CD4-positive, alpha-beta T cell treated with Interferon gamma for 1 hour (primary cell): ENCODE measurements around the gene ALDH1B1.
"Not testable (repeated sequence)": the region's sequence is repeated elsewhere in the genome, so short reads cannot be mapped to it uniquely, and the experiment has no call there.

ENCODE experiments used
- DNase-seq: peaks from one replicate; pipeline ENCODE4 v3.0.0-alpha.2; 2020

ALDH1B1 gene

DNA sequence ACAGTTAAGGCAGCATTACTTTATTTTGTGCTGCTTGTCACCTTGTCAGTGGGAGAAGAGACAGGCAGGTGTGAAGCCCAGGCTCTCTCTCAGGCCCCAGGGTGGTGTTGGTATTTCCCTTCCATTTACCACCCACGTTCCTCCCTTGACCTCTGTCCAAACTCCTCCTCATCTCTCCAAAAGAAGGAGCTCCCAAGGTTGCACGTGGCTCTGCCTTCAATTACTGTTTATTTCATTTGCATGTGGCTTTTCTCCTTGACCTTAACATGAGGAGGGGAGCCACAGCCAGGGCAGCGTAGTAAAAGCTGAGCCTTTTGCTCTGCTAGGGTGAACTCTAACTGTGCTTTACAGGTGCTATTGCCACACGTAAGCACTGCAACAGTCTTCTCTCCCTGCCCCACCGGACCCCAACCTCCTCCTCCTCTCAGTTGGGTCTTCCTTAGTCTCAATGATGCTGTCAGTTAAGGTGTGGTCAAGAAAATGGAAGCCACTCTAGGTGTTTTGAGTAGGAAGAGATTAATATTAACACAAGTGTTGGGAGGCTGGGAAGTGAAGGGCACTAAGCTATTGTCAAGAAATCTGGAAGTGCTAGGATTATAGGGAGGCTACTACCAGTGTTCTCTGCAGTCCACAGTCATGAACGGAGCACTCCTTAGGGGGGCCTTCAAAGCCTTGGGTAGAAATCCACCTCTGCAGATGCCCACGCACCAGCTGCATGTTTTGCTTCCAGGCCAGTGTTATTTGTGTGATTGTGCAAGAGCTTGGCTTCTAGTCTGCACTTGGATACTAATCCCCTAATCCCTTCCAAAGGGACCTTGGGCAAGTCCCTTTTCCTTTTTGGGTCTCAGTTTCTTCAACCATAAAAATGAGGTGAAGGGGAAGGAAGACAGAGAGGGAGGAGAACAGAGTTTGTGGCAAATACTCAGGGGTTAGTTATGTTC, 3.9 kb upstream of the ALDH1B1 start:
- no peak for DNase-seq

DNA sequence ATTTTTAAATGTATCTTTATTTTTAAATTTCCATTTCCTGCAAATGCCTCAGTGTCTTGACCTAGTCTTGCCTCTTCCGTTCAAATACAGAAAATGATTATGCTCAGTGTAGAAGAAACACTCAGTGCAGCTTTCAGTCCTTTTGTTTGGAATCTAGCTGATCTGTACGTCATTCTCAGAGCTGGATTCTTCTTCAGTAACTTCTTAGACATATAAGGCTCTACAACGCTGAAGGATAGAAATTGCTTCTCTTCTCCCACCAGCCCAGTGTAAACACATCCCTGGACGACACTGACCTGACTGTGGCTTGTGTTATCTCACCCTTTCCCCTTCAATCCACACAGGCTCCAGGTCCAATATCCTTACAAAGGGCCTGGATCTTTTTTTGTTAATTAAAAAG, 3.2 kb upstream of the ALDH1B1 start:
- DNase-seq = no peak

DNA sequence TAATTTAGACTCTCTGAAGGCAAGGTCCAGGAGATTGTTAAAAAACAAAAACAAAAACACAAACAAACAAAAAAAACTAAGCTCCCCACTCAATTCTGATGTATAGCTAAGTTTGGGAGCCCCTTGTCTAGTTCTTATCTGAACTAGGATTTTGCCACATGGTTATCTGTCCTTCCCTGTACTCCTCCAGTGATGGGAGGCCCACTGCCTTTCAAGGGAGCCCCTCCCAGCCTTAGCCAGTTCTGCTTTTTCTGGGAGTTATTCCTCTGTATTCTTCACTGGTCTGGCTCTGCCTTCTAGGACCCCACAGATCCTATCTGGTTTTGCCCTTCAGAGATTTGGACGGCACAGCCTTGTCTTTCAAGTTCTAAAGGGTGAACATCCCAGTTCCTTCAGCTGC, 2.1 kb upstream of the ALDH1B1 start:
- no peak for DNase-seq

DNA sequence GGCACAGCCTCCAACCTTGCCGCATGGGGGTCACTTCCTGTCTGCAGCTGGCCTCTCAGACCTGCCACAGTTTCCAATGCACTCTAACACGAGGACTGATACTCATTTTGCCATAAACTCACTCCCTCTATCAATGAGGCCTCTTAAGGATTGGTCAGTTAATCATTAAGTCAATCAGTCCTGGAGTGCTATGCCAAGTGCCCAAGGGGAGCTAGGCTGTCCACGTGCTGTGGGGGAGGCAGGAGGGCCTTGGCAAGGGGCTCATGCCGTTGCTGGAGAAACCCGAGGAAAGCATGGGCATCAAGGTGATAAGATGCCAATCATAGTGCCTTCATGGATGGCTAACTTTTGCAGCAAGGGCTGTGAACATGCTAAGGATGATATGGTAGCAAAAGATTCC, 1.7 kb upstream of the ALDH1B1 start:
- no peak for DNase-seq

DNA sequence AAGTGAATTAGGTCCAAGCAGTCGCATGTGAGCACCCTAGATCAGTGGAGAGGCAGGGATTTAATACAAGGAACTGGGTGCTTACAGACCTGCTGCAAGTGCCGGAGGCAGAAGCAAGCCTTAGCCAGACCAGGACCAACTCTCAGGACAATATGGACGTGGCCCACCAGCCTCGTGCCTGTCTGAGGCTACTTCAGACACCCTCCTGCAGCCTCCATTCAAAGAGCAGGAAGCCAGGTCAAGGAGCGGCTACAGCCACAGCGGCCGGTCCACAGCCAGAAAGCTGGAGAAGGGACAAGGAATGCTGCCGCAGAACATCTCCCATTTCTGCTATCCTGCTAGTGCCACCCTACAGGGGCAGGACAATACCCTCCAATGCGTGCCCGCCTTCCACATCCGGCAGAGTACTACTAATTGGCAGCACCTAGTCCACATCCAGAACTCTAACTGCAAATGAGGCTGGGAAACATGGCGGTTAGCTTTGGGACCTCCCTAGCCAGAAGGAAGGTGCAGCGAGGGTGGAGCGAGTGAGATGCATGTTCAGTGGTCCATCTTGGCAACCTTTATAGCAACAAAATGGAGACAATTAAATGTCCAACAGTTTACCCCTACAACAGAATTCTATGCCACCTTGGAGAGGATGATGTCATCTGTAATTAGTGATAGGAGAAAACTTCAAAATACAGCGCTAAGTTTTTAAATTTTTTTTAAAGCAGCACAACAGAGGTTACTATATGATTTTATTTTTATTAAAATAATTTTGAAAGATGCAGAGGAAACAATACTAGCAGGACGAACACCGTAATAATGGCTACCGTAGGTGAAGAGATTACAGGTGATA, 1.0 kb upstream of the ALDH1B1 start:
- no peak for DNase-seq

DNA sequence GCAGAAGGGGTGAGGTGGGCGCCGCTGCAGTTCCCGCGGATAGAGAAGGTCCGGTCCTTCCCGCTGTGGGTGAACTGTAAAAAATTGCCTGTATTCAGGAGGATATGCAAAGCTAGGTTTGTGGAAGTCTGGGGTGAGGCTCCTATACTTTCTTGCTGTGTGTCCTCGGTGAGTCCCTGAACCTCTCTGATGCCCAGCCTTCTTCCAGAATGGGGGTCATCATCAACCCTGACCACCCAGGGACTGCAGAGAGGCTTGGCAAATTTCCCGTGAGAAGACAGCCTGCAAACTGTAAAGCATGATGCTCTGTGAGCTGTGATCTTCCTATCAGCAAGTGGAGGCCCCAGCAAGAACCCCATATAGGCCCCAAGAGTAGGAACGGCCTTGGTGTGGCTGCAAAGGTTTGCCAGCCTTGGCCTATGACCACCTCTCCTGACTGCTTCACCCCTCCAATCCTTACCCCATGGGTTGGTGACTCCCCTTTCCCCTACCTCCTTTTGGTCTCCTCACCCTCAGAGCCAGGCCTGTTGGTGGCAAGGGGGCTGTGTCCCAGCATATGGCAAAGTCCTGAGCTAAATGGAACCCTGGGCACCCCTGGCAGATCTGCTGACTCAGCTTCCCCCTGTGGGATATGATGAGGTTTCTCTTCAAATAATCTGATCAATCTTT, 760 bp downstream of the ALDH1B1 start:
- no peak for DNase-seq

DNA sequence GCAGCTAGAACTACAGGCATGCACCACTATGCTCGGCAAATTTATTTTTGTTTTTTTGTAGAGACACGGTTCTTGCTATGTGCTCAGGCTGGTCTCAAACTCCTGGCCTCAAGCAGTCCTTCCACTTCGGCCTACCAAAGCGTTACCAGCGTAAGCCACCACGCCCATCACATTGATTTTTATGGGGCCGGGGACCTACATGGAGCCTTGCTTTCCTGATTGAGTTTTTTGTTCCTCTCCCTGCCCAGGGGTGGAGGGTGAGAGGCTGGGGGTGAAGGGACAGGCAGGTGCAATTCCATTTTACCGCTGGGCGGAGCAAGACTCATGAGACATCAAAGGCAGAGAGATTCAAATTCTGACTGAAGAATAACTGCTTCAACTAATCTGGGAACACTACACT, 1.9 kb downstream of the ALDH1B1 start:
- DNase-seq = no peak

DNA sequence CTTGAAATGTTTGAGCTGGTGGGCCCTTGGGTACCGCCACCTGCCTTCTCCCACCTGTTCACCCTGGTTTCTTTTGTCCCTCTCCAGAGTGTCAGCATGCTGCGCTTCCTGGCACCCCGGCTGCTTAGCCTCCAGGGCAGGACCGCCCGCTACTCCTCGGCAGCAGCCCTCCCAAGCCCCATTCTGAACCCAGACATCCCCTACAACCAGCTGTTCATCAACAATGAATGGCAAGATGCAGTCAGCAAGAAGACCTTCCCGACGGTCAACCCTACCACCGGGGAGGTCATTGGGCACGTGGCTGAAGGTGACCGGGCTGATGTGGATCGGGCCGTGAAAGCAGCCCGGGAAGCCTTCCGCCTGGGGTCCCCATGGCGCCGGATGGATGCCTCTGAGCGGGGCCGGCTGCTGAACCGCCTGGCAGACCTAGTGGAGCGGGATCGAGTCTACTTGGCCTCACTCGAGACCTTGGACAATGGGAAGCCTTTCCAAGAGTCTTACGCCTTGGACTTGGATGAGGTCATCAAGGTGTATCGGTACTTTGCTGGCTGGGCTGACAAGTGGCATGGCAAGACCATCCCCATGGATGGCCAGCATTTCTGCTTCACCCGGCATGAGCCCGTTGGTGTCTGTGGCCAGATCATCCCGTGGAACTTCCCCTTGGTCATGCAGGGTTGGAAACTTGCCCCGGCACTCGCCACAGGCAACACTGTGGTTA, 3.3 kb downstream of the ALDH1B1 start:
- DNase-seq = no peak

DNA sequence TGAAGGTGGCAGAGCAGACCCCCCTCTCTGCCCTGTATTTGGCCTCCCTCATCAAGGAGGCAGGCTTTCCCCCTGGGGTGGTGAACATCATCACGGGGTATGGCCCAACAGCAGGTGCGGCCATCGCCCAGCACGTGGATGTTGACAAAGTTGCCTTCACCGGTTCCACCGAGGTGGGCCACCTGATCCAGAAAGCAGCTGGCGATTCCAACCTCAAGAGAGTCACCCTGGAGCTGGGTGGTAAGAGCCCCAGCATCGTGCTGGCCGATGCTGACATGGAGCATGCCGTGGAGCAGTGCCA, 3.8 kb downstream of the ALDH1B1 start:
- DNase-seq = no peak

DNA sequence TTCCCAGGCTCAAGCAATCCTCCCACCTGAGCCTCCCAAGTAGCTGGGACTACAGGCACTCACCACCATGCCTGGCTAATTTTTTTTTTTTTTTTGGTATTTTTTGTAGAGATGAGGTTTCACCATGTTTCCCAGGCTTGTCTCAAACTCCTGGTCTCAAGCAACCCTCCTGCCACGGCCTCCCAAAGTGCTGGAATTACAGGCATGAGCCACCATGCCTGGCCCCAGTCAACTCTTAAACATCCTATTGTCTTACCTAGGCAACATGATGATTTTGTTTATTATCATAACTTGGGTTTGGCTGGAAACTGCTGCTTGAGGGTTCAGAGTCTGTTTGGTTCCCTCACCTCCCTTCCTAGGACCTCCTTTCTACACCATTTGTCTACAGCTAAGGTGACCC, 6.7 kb downstream of the ALDH1B1 start:
- not testable (repeated sequence) for DNase-seq

DNA sequence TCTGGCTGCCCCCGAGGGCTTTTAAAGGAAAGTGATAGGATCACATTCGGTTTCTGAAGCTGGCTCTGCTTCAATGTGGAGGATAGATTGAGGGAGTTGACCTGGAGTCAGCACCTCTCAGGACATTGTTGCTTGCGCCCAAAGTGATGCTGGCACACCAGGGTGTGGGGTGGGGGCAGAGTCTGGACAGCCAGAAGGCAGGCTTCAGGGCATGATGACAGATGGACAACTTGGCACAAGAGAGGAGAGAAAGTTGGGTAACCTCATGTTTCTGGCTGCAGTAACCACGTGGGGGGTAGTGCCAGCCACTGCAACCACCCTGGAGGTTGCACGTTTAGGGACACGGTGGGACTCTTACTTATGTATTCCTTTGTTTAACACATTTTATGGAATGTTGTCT, 9.5 kb downstream of the ALDH1B1 start:
- DNase-seq = no peak

DNA sequence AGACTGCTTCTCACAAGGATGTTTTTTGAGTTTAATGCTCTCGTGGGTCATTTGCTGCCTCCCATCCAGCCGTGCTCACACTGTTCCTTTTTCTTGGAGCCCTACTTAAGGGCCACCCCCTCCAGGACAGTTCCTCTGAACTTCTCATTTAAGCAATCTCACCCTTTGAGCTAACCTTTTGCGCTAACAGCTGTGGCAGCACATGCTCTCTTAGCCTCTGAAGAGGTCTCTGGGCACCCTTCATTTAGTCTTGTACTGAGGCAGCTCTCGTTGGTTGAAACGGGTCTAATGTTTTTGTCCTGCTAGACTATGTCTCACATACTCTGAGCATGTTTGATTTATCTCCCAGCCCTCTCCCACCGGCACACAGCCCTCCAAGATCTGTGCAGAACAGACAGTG, 11.8 kb downstream of the ALDH1B1 start:
- no peak for DNase-seq

DNA sequence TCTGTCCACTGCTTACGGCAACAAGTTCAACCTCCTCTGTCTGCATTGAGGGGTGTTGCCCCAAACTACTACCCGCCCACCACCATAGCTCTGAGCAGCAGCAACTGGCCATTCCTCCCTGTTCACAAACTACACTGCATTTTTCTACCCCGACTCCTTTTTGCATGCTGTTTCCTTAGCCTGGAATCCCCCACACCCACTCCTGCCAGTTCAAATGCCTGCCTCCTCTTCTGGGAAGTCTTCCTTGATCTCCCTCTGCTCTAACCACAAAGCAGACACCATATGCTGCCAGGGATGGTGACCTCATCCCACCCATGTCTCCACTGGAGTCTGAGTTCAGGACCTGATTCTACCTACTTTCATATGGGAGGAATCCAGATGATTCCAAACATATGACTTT, 13.3 kb downstream of the ALDH1B1 start:
- no peak for DNase-seq

DNA sequence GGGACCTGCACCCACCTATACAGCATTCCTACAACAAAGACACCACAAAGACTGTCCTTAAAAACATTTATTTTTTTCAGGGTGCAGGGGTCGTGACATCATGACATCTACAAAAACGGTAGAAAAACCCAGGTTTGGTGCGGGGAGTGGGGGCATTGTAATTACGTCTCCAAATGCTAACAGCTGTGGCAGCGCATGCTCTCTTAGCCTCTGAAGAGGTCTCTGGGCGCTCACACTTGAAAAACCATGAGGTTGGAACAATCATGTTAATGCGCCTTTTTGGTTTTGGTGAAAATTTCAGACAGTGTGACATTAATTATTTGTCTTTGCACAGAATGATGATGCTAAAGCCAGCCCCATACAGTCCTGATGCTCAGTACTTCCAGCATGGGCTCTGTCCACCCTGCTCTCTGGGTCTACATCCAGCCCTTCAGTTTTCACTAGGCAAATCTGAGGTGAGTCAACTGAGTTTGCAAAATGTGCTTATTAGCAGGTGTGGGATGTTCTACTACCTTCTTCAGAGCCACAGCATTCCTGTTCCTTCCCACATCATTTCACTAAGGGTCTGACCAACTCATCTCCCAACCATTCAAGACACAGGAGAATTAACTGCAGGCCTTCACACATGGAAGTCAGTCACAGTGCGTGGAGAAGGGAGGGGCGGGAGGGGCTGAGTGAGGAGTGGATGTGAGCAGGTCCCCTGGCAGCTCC, 14.1 kb downstream of the ALDH1B1 start:
- DNase-seq = no peak

DNA sequence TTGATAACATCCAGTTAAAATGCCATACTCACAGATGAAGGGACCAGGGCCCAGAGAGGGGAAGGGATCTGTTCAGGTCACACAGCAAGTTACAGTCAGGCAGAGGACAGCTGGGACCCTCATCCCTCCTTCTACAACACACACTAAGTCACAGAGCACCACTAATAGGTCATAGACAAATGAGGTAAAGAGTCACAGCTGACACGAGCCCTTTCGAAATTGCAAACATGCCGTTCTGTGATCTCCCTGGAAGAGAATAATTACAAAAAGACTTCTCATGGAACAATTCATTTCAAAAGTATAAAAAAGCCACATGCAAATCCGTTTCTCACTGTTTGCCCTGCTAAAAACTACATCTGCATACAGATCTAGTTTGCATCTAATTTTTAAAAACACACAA, 16.2 kb downstream of the ALDH1B1 start:
- DNase-seq = no peak

DNA sequence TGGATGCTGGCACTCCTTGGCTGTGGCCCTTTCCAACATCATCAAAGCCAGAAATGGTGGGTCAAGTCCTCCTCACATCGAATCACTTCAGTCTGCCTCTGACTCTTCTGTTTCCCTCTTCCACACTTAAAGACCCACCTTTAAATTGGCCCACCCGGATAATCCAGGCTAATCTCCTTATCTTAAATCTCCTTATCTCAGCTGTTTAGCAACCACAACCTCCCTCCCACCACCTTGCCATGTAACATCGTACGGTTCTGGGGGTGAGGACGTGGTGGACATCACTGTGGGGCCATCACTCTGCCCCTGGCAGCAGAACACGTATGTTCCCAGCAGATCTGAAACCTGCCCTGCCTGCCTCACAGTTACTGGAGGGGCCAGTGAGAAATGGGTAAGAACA, 20.2 kb downstream of the ALDH1B1 start:
- DNase-seq = no peak

DNA sequence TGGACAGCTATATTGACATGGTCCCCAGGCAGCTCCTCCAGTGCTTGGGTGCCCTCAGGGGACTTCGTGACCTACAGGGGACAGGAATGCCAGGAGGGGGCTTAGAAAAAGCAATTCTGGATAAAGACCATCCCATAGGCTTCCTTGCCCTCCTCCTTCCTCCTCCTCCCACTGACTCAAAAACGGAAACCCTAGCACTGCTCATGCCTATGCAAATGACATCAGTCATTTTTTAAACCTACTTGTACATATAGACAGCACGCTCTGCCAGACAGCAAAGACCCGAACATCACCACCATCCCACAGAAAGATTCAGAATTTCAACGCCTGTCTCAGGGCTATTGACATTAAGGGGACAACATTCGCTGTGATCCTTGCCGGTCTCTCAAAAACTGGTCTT, 20.8 kb downstream of the ALDH1B1 start:
- DNase-seq = no peak

DNA sequence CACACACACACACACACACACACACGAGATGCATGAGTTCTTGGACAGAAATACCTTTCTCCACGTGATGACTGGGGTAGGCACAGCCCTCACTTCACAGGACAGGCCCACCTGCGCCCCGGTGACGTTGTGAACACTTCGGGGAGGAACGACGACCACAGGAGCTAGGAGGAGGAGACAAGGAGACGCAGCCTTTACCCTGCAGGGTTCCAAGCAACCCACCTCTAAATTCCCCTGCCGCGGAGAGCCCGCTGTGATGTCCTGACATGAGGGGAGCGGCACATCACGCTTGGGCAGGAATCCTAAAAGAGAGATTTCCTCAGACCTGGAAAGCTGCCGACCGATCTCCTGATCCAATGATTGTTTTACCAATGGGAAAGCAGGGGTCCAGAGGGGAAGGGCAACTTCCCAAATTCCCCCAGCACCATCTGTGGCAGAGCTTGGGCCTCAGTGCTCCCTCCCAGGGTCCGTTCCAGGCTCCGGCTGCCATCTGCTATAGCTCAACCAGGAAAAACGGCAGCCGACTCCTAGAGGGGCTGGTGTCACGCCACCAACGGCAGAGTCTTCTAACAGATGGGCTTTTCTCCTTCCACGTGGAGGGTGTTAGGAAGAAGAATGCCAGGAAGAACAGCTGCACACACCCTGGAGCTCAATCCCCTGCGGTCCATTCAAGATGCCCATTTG, 21.7 kb downstream of the ALDH1B1 start:
- DNase-seq = no peak

DNA sequence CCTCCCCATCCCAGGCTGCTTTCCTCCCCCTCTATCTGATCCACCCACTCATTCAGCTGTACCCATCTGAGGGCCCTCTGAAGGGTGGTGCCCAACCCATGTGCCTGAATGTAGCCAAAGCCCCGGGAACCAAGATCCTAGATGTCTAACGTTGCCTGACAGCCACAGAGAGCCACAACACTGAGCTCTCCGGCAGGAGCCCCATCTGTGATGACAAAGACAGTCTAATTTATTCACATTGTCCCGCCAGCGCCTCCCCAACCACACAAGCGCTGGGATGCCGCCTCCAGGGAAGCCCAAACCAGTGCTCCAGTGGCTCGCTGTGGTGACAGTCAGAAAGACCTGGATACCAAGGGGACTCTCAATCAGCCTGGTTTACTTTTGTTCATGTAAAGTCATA, 23.4 kb downstream of the ALDH1B1 start:
- DNase-seq = no peak

DNA sequence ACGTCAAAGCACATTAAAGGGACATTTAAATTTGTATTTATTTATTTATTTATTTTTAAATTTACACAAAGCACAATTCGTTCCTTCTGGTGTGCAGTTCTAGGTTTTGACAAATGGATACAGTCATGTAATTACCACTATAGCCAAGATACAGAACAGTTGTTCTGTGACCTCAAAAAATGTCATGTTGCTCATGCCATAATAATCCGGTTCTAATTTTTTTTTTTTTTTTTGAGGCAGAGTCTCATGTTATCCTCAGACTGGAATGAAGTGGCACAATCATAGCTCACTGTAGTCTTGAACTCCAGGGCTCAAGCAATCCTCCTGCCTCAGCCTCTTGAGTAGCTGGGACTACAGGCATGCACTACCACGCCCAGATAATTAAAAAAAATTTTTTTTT, 24.0 kb downstream of the ALDH1B1 start:
- DNase-seq = no peak

DNA sequence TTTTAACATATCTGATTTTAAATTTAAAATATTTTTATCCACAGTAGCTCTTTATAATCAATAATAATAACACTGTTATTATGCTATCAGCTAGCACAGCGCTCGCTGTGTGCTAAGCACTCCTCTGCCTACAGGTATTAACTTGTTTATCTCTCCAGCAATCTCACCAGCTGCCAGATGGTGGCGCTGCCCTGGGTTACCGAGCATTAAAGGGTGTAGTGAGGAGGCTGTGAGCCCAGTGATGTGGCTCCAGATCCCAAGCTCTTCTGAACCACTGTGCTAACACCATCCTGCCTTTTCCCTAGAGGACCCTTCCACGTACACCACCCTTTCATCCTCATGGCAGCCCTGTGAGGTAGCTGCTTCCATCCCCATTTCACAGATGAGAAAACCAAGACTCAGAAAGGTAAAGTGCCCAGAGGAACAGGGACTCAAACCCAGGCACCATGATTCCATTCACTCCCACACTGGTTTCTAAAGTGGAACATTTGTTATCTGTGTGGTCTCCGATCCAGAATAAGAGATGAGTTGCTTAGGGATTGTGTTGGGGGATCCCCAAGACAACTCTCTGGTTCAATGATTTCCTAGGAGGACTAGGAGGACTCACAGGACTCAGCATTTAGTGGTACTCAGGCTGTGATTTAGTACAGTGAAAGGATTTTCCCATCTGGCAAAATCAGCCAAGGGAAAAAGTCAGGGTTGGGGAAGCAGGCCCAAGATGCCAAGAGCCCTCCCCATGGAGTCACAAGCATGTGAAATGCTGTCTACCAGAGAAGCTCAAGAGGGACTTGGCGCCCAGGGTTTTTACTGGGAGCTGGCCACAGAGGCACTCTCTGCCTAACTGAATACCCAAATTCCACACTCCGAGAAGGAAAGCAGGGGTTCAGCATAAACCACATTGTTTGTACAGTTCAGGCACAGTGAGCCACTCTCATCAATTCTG, 24.8 kb downstream of the ALDH1B1 start:
- no peak for DNase-seq
